ENCODE results near the gene CDKN1B. TPM values are rescaled to one million over a fixed set of nuclear protein-coding genes. Genes with fewer than 3 reads are reported as not detected.

CDKN1B gene
- total RNA-seq, 1 donor from 2014 or later = 28.3 TPM

DNA sequence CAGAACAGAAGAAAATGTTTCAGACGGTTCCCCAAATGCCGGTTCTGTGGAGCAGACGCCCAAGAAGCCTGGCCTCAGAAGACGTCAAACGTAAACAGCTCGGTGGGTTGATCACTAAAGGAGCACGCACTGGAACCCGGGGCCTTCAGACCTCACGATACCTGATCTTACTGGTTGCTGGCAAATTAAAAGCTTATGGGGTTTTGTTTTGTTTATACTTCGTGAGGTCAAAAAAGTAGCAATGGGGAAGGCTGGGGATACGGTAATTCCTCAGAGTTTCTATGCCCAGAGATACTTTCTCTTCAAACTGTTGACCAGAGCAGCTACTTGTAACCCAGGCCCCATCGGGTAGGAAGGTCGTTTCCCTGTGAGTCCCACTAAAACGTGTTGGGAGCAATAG lies 1.7 kb downstream of the CDKN1B start:
- Mint-ChIP-seq H3K4me3 (peak overlapping the region; percentile 99), H3K27me3 (ENCODE audit: low read depth) (no peaks in the 10 kb centered on the region), H3K4me1 (peaks cover 61% of the 10 kb centered on the region), H3K9me3 (no peaks in the 10 kb centered on the region), H3K36me3 (peaks cover 9% of the 10 kb centered on the region), H3K27ac (peak overlapping the region; percentile 95)
- no peak for DNase-seq (ENCODE audit: low spot score in 2 of 2, unreplicated experiment in 2 of 2)
- no peak for TF ChIP-seq CTCF (IDR thresholded peaks at IDR 0.05; ENCODE audit: unreplicated experiment)

- H3K4me1 Mint-ChIP-seq = peaks cover 56% of the 10 kb centered on the region
- no peak for DNase-seq (ENCODE audit: low spot score in 2 of 2, unreplicated experiment in 2 of 2)
- H3K27me3 Mint-ChIP-seq (ENCODE audit: low read depth) = no peaks in the 10 kb centered on the region
- peaks cover 9% of the 10 kb centered on the region for H3K36me3 Mint-ChIP-seq
- no peaks in the 10 kb centered on the region for H3K9me3 Mint-ChIP-seq
- peak overlapping the region; percentile 95 for H3K27ac Mint-ChIP-seq
- peak overlapping the region; percentile 99 for H3K4me3 Mint-ChIP-seq
- no peak for TF ChIP-seq CTCF (IDR thresholded peaks at IDR 0.05; ENCODE audit: unreplicated experiment)
These were observed 2.3 kb downstream of the CDKN1B start for GRCh38 chr12:12719496-12719895.

GRCh38 chr12:12720052-12720451 lies 2.9 kb downstream of the CDKN1B start:
- Mint-ChIP-seq H3K27me3 (ENCODE audit: low read depth) (no peaks in the 10 kb centered on the region), H3K9me3 (no peaks in the 10 kb centered on the region), H3K4me3 (no peak overlapping the region), H3K36me3 (peaks cover 9% of the 10 kb centered on the region), H3K4me1 (peaks cover 53% of the 10 kb centered on the region), H3K27ac (no peak overlapping the region)
- no peak for DNase-seq (ENCODE audit: low spot score in 2 of 2, unreplicated experiment in 2 of 2)
- no peak for TF ChIP-seq CTCF (IDR thresholded peaks at IDR 0.05; ENCODE audit: unreplicated experiment)

GRCh38 chr12:12720672-12721161 lies 3.5 kb downstream of the CDKN1B start:
- Mint-ChIP-seq H3K4me1 (peaks cover 48% of the 10 kb centered on the region), H3K27ac (no peak overlapping the region), H3K4me3 (no peak overlapping the region), H3K9me3 (no peaks in the 10 kb centered on the region), H3K27me3 (ENCODE audit: low read depth) (no peaks in the 10 kb centered on the region), H3K36me3 (peaks cover 9% of the 10 kb centered on the region)
- no peak for DNase-seq (ENCODE audit: low spot score in 2 of 2, unreplicated experiment in 2 of 2)
- no peak for TF ChIP-seq CTCF (IDR thresholded peaks at IDR 0.05; ENCODE audit: unreplicated experiment)

GRCh38 chr12:12721176-12721751 lies 4.1 kb downstream of the CDKN1B start:
- DNase-seq (ENCODE audit: low spot score in 2 of 2, unreplicated experiment in 2 of 2) = no peak
- Mint-ChIP-seq H3K4me1 (peaks cover 42% of the 10 kb centered on the region), H3K27me3 (ENCODE audit: low read depth) (no peaks in the 10 kb centered on the region), H3K36me3 (peaks cover 9% of the 10 kb centered on the region), H3K4me3 (no peak overlapping the region), H3K9me3 (no peaks in the 10 kb centered on the region), H3K27ac (no peak overlapping the region)
- no peak for TF ChIP-seq CTCF (IDR thresholded peaks at IDR 0.05; ENCODE audit: unreplicated experiment)
